Adrenal gland (tissue), 5 donors: ENCODE data around the gene BRPF3.

Experiments
- CTCF ChIP-seq, 6 experiments: fragments of 450-650 bp in 4 of 6; fragments of 200-600 bp in 2 of 6; sonication (generic) in 1 of 6; IDR thresholded peaks; 1 replicate in 5 of 6; 2 replicates in 1 of 6; pipeline versions ENCODE4 v1.5.1 to v1.8.0; 2016 to 2021; ENCODE audit warnings: antibody characterized with exemption in 6 of 6, mild to moderate bottlenecking in 2 of 6, moderate library complexity in 1 of 6
- POLR2A ChIP-seq, 2 donors: fragments of 450-650 bp; IDR thresholded peaks; one replicate each; pipeline ENCODE4 v1.6.1; 2017; ENCODE audit warnings: antibody characterized with exemption in 2 of 2, mild to moderate bottlenecking in 2 of 2, moderate library complexity in 1 of 2
- donor health status: DM: no; HTN: no; CAD: no.

GRCh38 chr6:36235309-36235708, 38.8 kb downstream of the BRPF3 start:
- no peak for TF ChIP-seq CTCF (IDR thresholded peaks at IDR 0.05)
- no peak for TF ChIP-seq POLR2A (IDR thresholded peaks at IDR 0.05)
